Fibroblast of pulmonary artery (primary cell): Measurements from ENCODE around the gene CENPB.
"Not testable (repeated sequence)": the region's sequence is repeated elsewhere in the genome, so short reads cannot be mapped to it uniquely, and the experiment has no call there.

Experiments
- DNase-seq: peaks from one replicate; pipeline ENCODE4 v3.0.0-alpha.2; 2010; ENCODE audit warnings: low read depth
- H3K4me3 ChIP-seq: replicated peaks from 2 replicates; pipeline ENCODE4 v1.5.1; 2011; ENCODE audit warnings: low read depth, mild to moderate bottlenecking, control low read depth, low read length, moderate library complexity
- TF ChIP-seq, protein P1 (sequence below): IDR thresholded peaks from 2 replicates; pipeline ENCODE4 v1.5.1; 2011; ENCODE audit warnings: mild to moderate bottlenecking, control low read depth, low read length, inconsistent platforms; ENCODE audit errors: missing control alignments

The CENPB gene, protein sequence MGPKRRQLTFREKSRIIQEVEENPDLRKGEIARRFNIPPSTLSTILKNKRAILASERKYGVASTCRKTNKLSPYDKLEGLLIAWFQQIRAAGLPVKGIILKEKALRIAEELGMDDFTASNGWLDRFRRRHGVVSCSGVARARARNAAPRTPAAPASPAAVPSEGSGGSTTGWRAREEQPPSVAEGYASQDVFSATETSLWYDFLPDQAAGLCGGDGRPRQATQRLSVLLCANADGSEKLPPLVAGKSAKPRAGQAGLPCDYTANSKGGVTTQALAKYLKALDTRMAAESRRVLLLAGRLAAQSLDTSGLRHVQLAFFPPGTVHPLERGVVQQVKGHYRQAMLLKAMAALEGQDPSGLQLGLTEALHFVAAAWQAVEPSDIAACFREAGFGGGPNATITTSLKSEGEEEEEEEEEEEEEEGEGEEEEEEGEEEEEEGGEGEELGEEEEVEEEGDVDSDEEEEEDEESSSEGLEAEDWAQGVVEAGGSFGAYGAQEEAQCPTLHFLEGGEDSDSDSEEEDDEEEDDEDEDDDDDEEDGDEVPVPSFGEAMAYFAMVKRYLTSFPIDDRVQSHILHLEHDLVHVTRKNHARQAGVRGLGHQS

DNA sequence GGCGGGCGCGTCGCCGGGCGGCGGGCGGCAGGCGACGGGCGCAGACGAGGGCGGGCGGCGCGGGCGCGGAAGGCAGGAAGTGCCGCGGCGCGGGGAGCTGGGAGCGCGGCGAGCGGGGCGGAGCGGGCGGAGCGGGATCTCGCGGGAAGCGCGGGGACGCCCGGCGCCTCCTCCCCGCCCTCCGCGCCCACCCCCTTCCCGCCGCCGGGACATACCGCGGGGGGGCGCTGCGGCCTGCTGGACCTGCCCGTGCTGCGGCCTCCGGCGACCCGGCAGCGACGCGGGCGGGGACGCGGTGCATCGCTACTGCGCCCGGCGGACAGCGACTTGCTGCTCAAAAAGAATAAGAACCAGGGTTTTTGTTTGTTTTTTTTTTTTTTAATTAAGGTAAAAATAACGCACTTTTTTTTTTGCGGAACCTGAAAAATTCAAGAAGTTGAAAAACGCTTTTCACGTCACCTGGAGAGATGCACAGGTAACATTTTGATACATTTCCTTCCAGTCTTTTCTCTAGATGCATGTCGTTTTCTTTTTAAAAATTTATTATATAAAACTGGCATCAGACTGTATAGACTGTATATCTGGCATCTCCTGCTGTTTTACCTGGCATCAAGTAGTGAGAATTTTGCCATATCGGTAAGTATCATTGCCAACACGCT lies at the start of gene CENPB:
Gene CENPB, minus strand, starts transcription at position 76 of the 659 bp plus-strand sequence. CDS start 257 bp downstream, outside the sequence.
- TF ChIP-seq, protein P1, sequence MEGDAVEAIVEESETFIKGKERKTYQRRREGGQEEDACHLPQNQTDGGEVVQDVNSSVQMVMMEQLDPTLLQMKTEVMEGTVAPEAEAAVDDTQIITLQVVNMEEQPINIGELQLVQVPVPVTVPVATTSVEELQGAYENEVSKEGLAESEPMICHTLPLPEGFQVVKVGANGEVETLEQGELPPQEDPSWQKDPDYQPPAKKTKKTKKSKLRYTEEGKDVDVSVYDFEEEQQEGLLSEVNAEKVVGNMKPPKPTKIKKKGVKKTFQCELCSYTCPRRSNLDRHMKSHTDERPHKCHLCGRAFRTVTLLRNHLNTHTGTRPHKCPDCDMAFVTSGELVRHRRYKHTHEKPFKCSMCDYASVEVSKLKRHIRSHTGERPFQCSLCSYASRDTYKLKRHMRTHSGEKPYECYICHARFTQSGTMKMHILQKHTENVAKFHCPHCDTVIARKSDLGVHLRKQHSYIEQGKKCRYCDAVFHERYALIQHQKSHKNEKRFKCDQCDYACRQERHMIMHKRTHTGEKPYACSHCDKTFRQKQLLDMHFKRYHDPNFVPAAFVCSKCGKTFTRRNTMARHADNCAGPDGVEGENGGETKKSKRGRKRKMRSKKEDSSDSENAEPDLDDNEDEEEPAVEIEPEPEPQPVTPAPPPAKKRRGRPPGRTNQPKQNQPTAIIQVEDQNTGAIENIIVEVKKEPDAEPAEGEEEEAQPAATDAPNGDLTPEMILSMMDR, result peak; percentile 31
- peak; percentile 83 for DNase-seq
- peak within 1 kb of the TSS; percentile 69 for H3K4me3 ChIP-seq

DNA sequence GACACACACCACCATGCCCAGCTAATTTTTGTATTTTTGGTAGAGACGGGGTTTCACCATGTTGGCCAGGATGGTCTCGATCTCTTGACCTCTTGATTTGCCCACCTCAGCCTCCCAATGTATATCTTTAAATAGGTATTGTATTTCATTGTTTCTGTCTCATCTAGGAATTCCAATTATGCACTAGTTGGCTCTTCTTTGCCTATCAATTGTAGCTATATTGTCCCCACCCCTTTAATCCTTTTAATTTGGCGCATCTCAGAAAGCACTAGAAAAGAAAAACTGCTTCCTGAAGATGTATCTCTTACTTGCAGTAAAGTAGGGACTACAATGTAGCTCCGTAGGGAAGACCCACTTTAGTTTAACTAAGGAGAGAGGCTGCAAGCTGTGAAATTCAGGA lies 49.6 kb upstream of the CENPB start:
- TF ChIP-seq, protein P1, result no peak
- H3K4me3 ChIP-seq, result no peak overlapping the region
- no peak for DNase-seq

DNA sequence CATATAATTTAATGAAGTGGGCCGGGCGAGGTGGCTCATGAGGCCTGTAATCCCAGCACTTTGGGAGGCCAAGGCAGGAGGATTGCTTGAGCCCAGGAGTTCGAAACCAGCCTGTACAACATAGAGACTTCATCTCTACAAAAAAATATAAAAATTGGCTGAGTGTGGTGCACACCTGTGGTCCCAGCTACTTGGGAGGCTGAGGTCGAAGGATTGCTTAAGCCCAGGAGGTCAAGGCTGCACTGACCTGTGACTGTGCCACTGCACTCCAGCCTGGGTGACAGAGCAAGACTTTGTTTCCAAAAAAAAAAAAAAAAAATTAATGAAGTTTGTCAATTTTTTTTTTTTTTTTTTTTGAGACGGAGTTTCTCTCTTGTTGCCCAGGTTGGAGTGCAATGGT lies 43.4 kb upstream of the CENPB start:
- DNase-seq, H3K4me3 ChIP-seq: not testable (repeated sequence)

DNA sequence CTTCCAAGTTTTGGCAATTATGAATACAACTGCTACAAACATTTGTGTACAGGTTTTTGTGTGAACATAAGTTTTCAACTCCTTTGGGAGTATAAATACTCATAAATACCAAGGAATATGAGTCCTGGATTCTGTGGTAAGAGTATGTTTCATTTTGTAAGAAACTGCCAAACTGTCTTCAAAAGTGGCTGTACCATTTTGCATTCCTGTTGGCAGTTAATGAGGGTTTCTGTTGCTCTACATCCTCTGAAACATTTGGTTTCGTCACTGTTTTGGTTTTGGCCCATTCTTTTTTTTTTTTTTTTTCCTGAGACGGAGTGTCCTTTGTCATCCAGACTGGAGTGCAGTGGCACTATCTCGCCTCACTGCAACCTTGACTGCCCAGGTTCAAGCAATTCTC lies 42.3 kb upstream of the CENPB start:
- TF ChIP-seq, protein P1, result no peak
- no peak overlapping the region for H3K4me3 ChIP-seq
- no peak for DNase-seq

DNA sequence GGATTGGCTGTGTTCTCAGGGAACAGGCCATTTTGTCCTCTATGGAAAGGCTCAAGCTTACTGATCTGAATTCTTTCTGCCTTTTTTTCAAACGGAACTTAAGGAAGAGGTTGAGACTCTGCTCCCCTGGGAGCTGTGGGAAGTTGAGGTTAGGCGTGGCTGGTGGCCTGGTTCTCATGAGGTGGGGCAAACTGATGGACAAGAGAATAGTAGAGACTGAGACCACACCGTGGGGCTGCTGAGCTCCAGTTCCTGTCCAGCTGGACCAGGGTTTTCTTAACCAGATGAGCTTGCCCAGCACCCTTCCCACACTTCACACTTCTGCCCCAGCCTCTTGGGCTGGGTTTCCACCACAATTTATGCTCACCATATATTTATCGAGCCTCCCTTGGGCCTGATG lies 39.9 kb upstream of the CENPB start:
- no peak overlapping the region for H3K4me3 ChIP-seq
- no peak for DNase-seq
- TF ChIP-seq, protein P1, result no peak

DNA sequence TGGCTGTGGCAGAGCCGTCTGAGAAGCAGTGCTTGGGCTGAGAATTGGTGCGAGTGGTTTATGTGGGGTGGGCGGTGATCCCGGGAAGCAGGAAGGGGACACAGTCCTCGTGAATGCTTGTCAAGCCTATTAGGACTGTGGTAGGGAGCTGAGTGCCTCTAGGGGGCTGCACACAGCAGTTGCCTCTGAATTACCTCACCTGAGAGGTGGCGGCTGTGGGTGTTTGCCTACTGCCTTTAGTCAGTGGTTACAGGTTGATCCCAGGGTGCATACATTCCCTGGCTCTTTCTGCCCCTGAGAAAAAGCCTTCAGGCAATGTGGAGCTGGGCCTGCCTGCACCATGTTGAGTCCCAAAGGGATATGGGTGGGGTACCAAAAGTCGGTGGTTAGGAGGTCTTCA lies 39.0 kb upstream of the CENPB start:
- TF ChIP-seq, protein P1, result no peak
- DNase-seq, result no peak
- H3K4me3 ChIP-seq, result no peak overlapping the region

DNA sequence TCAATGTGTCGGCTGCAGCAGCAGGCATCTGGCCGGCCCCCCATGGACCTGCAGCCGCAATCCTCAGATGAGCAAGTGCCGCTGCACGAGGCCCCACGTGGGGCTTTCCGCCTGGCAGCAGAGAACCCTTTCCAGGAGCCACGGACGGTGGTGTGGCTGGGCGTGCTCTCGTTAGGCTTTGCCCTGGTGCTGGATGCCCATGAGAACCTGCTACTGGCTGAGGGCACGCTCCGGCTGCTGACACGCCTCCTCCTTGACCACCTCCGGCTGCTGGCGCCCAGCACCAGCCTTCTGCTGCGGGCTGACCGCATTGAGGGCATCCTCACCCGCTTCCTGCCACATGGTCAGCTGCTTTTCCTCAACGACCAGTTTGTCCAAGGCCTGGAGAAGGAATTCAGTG lies 37.3 kb upstream of the CENPB start:
- H3K4me3 ChIP-seq, result no peak overlapping the region
- DNase-seq, result no peak
- TF ChIP-seq, protein P1, result no peak
